GM21786 (cell line): ENCODE measurements around the gene ZCCHC24.

ENCODE experiments used
- ATAC-seq: cut with Tn5 transposase; IDR thresholded peaks from one replicate; pipeline ENCODE4 v1.9.1; 2021; ENCODE audit not compliant: unreplicated experiment

The ZCCHC24 gene

GRCh38 chr10:79386637-79387465 is 58.6 kb downstream of the ZCCHC24 start:
- ATAC-seq, result no peak

GRCh38 chr10:79385804-79386531 is 59.5 kb downstream of the ZCCHC24 start:
- no peak for ATAC-seq

- ATAC-seq, result no peak
Observed at GRCh38 chr10:79385392-79385795, 60.0 kb downstream of the ZCCHC24 start.

GRCh38 chr10:79384773-79385391 is 60.5 kb downstream of the ZCCHC24 start:
- ATAC-seq, result no peak

- no peak for ATAC-seq
Observed at GRCh38 chr10:79383974-79384606, 61.3 kb downstream of the ZCCHC24 start.

- no peak for ATAC-seq
Observed at GRCh38 chr10:79382491-79382941, 62.9 kb downstream of the ZCCHC24 start.

- no peak for ATAC-seq
Observed at GRCh38 chr10:79381804-79382221, 63.6 kb downstream of the ZCCHC24 start.

- ATAC-seq, result no peak
Observed at GRCh38 chr10:79380946-79381721, 64.3 kb downstream of the ZCCHC24 start.

GRCh38 chr10:79380125-79380945 is 65.1 kb downstream of the ZCCHC24 start:
- no peak for ATAC-seq

GRCh38 chr10:79379512-79380124 is 65.8 kb downstream of the ZCCHC24 start:
- no peak for ATAC-seq

- no peak for ATAC-seq
Observed at GRCh38 chr10:79378647-79379511, 66.5 kb downstream of the ZCCHC24 start.

- no peak for ATAC-seq
Observed at GRCh38 chr10:79378383-79378646, 67.1 kb downstream of the ZCCHC24 start.

- ATAC-seq, result no peak
Observed at GRCh38 chr10:79377557-79378382, 67.7 kb downstream of the ZCCHC24 start.

GRCh38 chr10:79376751-79377556 is 68.5 kb downstream of the ZCCHC24 start:
- no peak for ATAC-seq

- no peak for ATAC-seq
Observed at GRCh38 chr10:79376078-79376628, 69.3 kb downstream of the ZCCHC24 start.

GRCh38 chr10:79375321-79376077 is 69.9 kb downstream of the ZCCHC24 start:
- ATAC-seq, result no peak
